Measurements from ENCODE around the gene ZNF101. TPM values are rescaled to one million over a fixed set of nuclear protein-coding genes. Genes with fewer than 3 reads are reported as not detected.

Gene ZNF101
- total RNA-seq, 4 donors from 2014 or later: 0.39 to 9.7 (median 2.5) TPM

DNA sequence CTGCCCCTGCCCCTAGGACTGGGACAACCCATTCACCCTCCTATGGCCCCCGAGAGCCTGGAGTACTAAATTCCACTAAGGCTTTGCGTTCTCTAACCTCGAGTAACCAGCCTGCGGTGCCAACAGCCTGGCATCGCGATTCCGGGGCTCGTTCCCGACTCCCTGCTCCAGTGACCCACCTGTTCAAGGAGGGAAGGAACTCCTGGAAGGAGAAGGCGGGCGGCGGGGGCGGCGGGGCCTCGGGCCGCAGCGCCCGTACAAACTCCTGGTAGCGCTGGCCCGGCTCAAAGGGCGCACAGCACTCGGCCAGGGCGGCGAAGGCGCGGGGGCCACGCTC lies 31.5 kb upstream of the ZNF101 start:
- Histone ChIP-seq H3K4me1 (no peaks in the 10 kb centered on the region), H3K36me3 (no peaks in the 10 kb centered on the region), H3K4me3 (no peak overlapping the region), H3K27me3 (no peaks in the 10 kb centered on the region), H3K9me3 (no peaks in the 10 kb centered on the region), H3K27ac (no peak overlapping the region)
- TF ChIP-seq, protein P1, sequence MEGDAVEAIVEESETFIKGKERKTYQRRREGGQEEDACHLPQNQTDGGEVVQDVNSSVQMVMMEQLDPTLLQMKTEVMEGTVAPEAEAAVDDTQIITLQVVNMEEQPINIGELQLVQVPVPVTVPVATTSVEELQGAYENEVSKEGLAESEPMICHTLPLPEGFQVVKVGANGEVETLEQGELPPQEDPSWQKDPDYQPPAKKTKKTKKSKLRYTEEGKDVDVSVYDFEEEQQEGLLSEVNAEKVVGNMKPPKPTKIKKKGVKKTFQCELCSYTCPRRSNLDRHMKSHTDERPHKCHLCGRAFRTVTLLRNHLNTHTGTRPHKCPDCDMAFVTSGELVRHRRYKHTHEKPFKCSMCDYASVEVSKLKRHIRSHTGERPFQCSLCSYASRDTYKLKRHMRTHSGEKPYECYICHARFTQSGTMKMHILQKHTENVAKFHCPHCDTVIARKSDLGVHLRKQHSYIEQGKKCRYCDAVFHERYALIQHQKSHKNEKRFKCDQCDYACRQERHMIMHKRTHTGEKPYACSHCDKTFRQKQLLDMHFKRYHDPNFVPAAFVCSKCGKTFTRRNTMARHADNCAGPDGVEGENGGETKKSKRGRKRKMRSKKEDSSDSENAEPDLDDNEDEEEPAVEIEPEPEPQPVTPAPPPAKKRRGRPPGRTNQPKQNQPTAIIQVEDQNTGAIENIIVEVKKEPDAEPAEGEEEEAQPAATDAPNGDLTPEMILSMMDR (IDR thresholded peaks at IDR 0.05 in 4 of 5, conservative IDR thresholded peaks at IDR 0.05 in 1 of 5): no peak
- no peak for TF ChIP-seq POLR2A (IDR thresholded peaks at IDR 0.05)
- in situ Hi-C loops (cut with MboI; ENCODE audit: low sequenced_read_pairs in 4 of 4): no loop called here
- no peak for ATAC-seq
- intact Hi-C loops (cut with DNase I; ENCODE audit: low total_unique reads): no loop called here
- DNase-seq: no peak

DNA sequence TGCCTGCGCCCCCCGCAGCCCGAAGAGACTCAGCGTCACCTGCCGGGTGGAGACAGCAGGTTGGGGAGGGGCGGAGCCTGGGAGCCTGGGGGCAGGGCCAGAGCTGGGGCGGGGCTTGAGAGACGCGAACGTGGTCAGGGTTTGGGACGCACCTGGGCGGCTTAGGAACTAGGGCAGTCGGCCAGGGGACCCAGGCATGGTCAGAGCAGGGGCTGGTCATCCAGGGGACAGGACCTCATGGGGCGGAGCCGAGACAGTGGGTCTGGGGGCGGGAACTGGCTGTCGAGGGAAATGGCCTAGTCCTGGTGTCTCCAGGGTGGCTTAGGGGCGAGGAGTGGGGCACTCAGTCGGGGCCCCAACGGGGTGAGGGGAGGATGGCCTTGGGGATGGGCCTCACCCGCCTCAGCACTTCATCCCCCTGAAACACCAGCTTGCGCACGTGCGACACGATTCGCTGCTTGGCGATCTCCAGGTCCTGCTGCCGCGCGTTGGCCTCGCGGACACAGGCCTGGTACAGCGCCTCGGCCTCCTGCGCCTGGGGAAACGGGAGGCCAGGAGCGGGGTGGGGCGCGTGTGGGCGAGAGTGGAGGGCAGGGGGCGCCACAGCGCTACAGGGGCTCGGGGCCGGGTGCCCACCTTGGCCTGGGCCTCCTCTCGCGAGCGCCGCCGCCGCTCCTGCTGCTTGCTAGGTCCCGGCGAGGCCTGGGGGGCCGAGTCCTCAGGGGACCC lies 31.0 kb upstream of the ZNF101 start:
- ATAC-seq (no peak), DNase-seq (no peak)
- no peaks in the 10 kb centered on the region for H3K27me3 ChIP-seq
- TF ChIP-seq POLR2A (IDR thresholded peaks at IDR 0.05): no peak
- TF ChIP-seq, protein P1 (IDR thresholded peaks at IDR 0.05 in 4 of 5, conservative IDR thresholded peaks at IDR 0.05 in 1 of 5): no peak
- intact Hi-C loops (cut with DNase I; ENCODE audit: low total_unique reads) (no loop called here), in situ Hi-C loops (cut with MboI; ENCODE audit: low sequenced_read_pairs in 4 of 4) (no loop called here)
- H3K4me1 ChIP-seq: no peaks in the 10 kb centered on the region
- H3K4me3 ChIP-seq: no peak overlapping the region
- no peaks in the 10 kb centered on the region for H3K36me3 ChIP-seq
- no peak overlapping the region for H3K27ac ChIP-seq
- no peaks in the 10 kb centered on the region for H3K9me3 ChIP-seq

DNA sequence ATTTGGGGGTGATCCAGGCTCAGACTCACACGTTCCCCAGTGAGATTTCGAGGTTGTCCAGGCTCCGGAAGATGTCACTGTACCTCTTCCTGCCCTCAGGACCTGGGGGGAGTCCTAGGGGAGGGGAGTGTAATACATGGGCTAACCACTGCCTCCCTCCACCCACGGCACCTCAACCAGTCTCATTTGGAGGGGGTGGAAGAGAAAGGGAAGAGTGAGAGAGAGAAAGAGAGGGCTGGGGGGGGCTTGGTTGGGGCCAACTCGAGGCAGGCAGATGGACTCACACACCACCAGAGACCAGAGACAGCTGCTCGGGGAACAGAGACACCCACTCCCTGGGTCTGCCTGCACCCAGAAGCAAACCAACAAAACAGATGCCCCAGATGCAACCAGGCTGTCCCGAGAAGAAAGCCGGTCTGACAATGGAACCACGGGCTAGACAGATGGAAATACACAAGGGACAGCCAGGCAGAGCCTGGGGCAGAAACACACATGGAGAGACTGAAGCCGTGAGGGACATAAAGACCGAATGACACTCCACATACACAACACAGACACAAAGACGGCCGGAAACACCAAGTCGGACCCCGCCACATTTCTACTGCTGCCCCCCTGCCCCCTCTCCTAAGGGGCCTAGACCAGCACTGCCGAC lies 26.0 kb upstream of the ZNF101 start:
- Histone ChIP-seq H3K4me1 (peaks cover 3 to 10% of the 10 kb centered on the region in 2 donors), H3K9me3 (no peaks in the 10 kb centered on the region), H3K27ac (peak overlapping the region in 1 of 4 donors; percentile 33), H3K27me3 (peaks cover 0 to 4% (median 3%) of the 10 kb centered on the region in 3 donors), H3K36me3 (peaks cover 0 to 28% of the 10 kb centered on the region in 2 donors), H3K4me3 (peak overlapping the region; percentile 55 to 78 (median 68))
- TF ChIP-seq POLR2A (IDR thresholded peaks at IDR 0.05): no peak
- TF ChIP-seq, protein P1 (IDR thresholded peaks at IDR 0.05 in 4 of 5, conservative IDR thresholded peaks at IDR 0.05 in 1 of 5): no peak
- DNase-seq (no peak), ATAC-seq (no peak)
- intact Hi-C loops (cut with DNase I; ENCODE audit: low total_unique reads): no loop called here
- in situ Hi-C loops (cut with MboI; ENCODE audit: low sequenced_read_pairs in 4 of 4): loop anchor here in 3 of 4 donors (5.0 to 10.0 kb wide), 3 partner anchors 108 to 118 kb away; partner anchors contain the start of genes CILP2 (in 1 of the 3) and YJEFN3 (in 1 of the 3)

GRCh38 chr19:19643158-19644053 lies 25.2 kb upstream of the ZNF101 start, which contains the start of gene GMIP:
Gene GMIP, minus strand, starts transcription at chr19:19643657. Its CDS starts 128 bp downstream, at chr19:19643529.
- peak in 1 of 2 donors; percentile 18 for TF ChIP-seq POLR2A (IDR thresholded peaks at IDR 0.05)
- TF ChIP-seq, protein P1 (IDR thresholded peaks at IDR 0.05 in 4 of 5, conservative IDR thresholded peaks at IDR 0.05 in 1 of 5): peak; percentile 53 to 89 (median 81)
- DNase-seq (peak; percentile 16 to 39), ATAC-seq (peak; percentile 68 to 69)
- Histone ChIP-seq H3K4me3 (peak within 1 kb of the TSS; percentile 55 to 78 (median 68)), H3K36me3 (peaks cover 0 to 35% of the 10 kb centered on the region in 2 donors), H3K9me3 (no peaks in the 10 kb centered on the region), H3K27ac (peak within 1 kb of the TSS in 1 of 4 donors; percentile 33), H3K4me1 (peaks cover 3 to 10% of the 10 kb centered on the region in 2 donors), H3K27me3 (peaks cover 0 to 4% (median 3%) of the 10 kb centered on the region in 3 donors)
- in situ Hi-C loops (cut with MboI; ENCODE audit: low sequenced_read_pairs in 4 of 4): loop anchor here in 3 of 4 donors (5.0 to 10.0 kb wide), 3 partner anchors 109 to 119 kb away; partner anchors contain the start of genes CILP2 (in 1 of the 3) and YJEFN3 (in 1 of the 3)
- intact Hi-C loops (cut with DNase I; ENCODE audit: low total_unique reads): loop anchor here (1.0 kb wide), 1 partner anchor 111 kb away; no protein-coding TSS in a partner anchor

Data from gastrocnemius medialis (tissue), 4 donors.